Measurements from ENCODE around the gene ARHGEF1.

GRCh38 chr19:41908724-41909464, 25.9 kb downstream of the ARHGEF1 start:
- TF ChIP-seq CTCF (conservative IDR thresholded peaks at IDR 0.05 in 1 of 2, IDR thresholded peaks at IDR 0.05 in 1 of 2; ENCODE audit: extremely low read depth in 1 of 2, insufficient read depth in 1 of 2, low read depth in 1 of 2, low read length in 2 of 2) = no peak
- no peak for TF ChIP-seq EZH2 (IDR thresholded peaks at IDR 0.05; ENCODE audit: borderline replicate concordance, low read length)
